HUES48 (cell line): ENCODE measurements around the gene CPE.

Experiments used
- H3K27ac ChIP-seq: one replicate; pipeline ENCODE4 v1.7.0; 2013; ENCODE audit warnings: low read depth, low read length, inconsistent platforms
- H3K27me3 ChIP-seq: 2 replicates; pipeline ENCODE4 v1.6.1; 2013; ENCODE audit warnings: mild to moderate bottlenecking, low read length; ENCODE audit not compliant: control insufficient read depth, insufficient read depth
- H3K36me3 ChIP-seq: 2 replicates; pipeline ENCODE4 v1.6.1; 2013; ENCODE audit warnings: low read length; ENCODE audit not compliant: control insufficient read depth, insufficient read depth
- H3K4me1 ChIP-seq: 2 replicates; pipeline ENCODE4 v1.6.1; 2013; ENCODE audit warnings: mild to moderate bottlenecking, low read length; ENCODE audit not compliant: control insufficient read depth, insufficient read depth
- H3K4me3 ChIP-seq: 2 replicates; pipeline ENCODE4 v1.5.1; 2013; ENCODE audit warnings: mild to moderate bottlenecking, low read depth, low read length
- H3K9ac ChIP-seq: 2 replicates; pipeline ENCODE4 v1.6.1; 2013; ENCODE audit warnings: mild to moderate bottlenecking, low read depth, low read length, moderate library complexity
- H3K9me3 ChIP-seq: 2 replicates; pipeline ENCODE4 v1.6.1; 2013; ENCODE audit warnings: low read length; ENCODE audit not compliant: control insufficient read depth, insufficient read depth

CPE gene

DNA sequence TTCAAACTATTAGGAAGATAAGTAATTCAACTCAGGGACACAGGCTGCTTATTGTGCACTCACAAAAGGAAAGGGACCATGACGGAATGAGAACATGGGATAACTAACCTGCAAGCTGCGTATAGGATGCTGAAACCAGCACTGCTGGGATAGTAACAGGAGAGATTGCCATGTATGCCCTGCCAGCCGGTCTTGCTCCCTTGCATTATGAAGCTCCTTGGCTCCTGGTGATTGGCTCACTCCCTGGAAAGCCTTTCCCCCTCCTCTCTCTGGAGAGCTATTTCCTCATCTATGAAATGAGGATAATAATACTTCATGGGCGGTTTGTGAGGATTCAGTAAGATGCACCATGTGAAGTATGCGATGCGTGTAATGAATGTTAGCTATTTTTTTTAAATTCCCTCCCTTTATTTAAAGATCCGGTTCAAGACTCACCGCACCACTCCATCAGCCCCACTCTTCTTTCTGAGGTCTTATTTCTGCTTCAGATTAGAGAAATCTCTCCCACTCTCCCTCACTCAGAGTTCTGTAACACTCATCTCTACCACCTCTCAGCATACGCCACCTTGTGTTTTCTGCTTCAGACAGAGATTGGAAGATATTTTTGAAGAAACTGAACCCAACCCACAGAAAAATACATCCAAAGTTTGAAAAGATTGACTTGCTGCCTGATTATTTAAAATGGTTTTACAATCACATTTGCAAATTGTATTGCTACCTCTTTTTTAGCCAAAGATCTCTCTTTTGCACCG is 33.0 kb upstream of the CPE start:
- H3K9me3 ChIP-seq = no peaks in the 10 kb centered on the region; the same call in 1 of the 2 replicates

GRCh38 chr4:165347647-165348569 is 30.9 kb upstream of the CPE start:
- H3K36me3 ChIP-seq = peaks cover 7% of the 10 kb centered on the region
- H3K4me3 ChIP-seq = no peak overlapping the region
- H3K27ac ChIP-seq = no peak overlapping the region
- H3K4me1 ChIP-seq = no peaks in the 10 kb centered on the region
- H3K9ac ChIP-seq = no peak overlapping the region
- no peaks in the 10 kb centered on the region for H3K27me3 ChIP-seq
- H3K9me3 ChIP-seq = no peaks in the 10 kb centered on the region; the same call in 1 of the 2 replicates

More for the DNA sequence above, 33.0 kb upstream of the CPE start:
- no peaks in the 10 kb centered on the region for H3K27me3 ChIP-seq
- peaks cover 26% of the 10 kb centered on the region for H3K36me3 ChIP-seq
- H3K4me3 ChIP-seq = no peak overlapping the region
- no peak overlapping the region for H3K27ac ChIP-seq
- no peak overlapping the region for H3K9ac ChIP-seq
- no peaks in the 10 kb centered on the region for H3K4me1 ChIP-seq

DNA sequence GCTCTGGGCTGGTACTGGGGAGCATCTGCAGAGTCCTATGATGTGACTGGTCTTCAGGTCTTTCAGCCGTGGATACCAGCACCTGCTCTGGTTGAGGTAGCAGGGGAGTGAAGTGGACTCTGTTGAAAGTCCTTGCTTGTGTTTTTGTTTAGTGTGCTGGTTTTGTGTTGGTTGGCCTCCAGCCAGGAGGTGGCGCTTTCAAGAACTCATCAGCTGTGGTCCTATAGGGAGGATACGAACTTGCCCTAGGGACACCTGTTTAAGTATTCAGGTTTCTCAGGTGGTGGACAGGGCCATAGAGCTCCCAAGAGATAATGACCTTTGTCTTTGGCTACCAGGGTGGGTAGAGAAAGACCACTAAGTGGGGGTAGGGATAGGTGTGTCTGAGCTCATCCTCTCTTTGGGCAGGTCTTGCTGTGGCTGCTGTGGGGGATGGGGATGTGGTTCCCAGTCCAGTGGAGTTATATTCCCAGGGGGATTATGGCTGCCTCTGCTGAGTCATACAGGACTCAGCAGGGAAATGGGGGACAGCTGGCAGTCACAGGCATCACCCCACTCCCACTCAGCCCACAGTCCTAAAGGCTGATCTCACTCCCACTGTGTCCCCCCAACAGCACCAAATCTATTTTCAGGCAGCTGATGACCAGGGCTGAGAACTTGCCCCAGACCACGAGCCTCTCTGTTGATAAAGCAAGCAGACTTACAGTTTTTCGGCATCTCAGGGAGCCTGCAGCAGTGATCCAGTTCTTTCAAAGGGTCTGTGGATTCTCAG is 27.3 kb upstream of the CPE start:
- H3K4me3 ChIP-seq = no peak overlapping the region
- no peak overlapping the region for H3K9ac ChIP-seq
- no peak overlapping the region for H3K27ac ChIP-seq
- no peaks in the 10 kb centered on the region; the same call in none of the 2 replicates for H3K9me3 ChIP-seq
- H3K4me1 ChIP-seq = no peaks in the 10 kb centered on the region
- no peaks in the 10 kb centered on the region for H3K27me3 ChIP-seq
- no peaks in the 10 kb centered on the region for H3K36me3 ChIP-seq

DNA sequence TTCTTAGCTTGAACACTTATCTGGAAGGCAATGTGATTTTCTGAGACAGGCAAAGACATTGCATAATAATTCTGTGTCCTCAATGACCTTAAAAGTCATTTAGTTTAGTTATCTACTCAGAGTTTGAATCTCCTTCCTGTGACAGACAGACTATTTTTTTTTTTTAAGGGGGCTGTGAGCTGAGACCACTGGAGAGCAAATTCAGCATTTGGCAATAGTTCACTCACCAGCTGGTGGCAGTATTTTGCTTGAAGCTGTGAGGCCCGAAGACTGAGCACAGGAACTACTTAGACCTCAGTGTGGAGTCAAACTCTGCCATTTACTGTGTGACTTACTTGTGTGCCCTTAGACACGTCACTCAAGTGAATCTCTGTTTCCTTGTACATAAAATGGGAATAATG is 22.9 kb upstream of the CPE start:
- no peaks in the 10 kb centered on the region for H3K27me3 ChIP-seq
- H3K9ac ChIP-seq = no peak overlapping the region
- no peaks in the 10 kb centered on the region; the same call in none of the 2 replicates for H3K9me3 ChIP-seq
- H3K27ac ChIP-seq = no peak overlapping the region
- no peaks in the 10 kb centered on the region for H3K4me1 ChIP-seq
- H3K36me3 ChIP-seq = no peaks in the 10 kb centered on the region
- no peak overlapping the region for H3K4me3 ChIP-seq

DNA sequence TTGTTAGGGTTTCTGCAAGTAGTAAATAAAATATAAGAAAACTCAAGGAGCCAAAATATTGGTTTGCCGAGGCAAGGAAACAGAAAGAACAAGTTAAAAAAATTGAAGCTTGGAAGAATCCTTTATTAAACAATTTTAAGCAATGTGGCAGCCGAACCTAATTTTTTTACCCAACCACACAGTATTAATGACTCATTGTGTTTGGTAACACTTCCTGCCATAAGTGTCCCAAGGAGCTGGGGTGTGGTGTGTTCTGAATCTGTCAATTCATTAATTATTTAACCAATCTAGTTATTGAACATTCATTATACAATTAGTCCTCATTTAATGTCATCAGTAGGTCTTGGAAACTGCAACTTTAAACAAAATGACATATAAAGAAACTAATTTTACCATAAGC is 19.3 kb upstream of the CPE start:
- Histone ChIP-seq H3K27ac (no peak overlapping the region), H3K9ac (no peak overlapping the region), H3K4me3 (no peak overlapping the region), H3K27me3 (no peaks in the 10 kb centered on the region), H3K9me3 (no peaks in the 10 kb centered on the region), H3K36me3 (no peaks in the 10 kb centered on the region), H3K4me1 (peaks cover 2% of the 10 kb centered on the region)

- Histone ChIP-seq H3K4me1 (peaks cover 9% of the 10 kb centered on the region), H3K36me3 (no peaks in the 10 kb centered on the region), H3K9me3 (no peaks in the 10 kb centered on the region), H3K9ac (no peak overlapping the region), H3K27me3 (no peaks in the 10 kb centered on the region), H3K4me3 (no peak overlapping the region), H3K27ac (no peak overlapping the region)
Observed at GRCh38 chr4:165360041-165360695, 18.6 kb upstream of the CPE start.

GRCh38 chr4:165360985-165361670 is 17.7 kb upstream of the CPE start:
- no peak overlapping the region for H3K4me3 ChIP-seq

DNA sequence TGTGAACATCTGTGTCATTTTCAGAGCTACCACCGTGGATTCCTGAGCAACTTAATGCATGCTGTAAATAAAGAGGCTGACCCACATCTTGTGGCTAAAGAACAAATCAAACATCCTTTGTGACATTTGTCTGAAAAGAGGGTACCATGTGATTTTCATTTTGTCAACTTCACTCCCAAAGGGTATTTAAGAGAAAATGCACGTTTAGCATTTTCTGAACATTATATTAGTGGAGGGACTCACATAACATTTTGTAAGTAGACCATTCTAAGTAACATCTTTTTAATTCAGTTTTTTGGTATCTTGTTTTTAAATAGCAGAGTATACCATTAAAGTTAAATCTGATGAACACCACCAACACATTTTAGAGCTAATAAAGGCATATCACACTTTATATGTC is 17.0 kb upstream of the CPE start:
- H3K9me3 ChIP-seq = no peaks in the 10 kb centered on the region
- H3K27me3 ChIP-seq = no peaks in the 10 kb centered on the region
- no peak overlapping the region for H3K9ac ChIP-seq
- H3K4me1 ChIP-seq = peaks cover 9% of the 10 kb centered on the region
- no peaks in the 10 kb centered on the region for H3K36me3 ChIP-seq
- H3K4me3 ChIP-seq = no peak overlapping the region
- no peak overlapping the region for H3K27ac ChIP-seq

More at GRCh38 chr4:165360985-165361670, 17.7 kb upstream of the CPE start:
- Histone ChIP-seq H3K9me3 (no peaks in the 10 kb centered on the region), H3K4me1 (peaks cover 9% of the 10 kb centered on the region), H3K36me3 (no peaks in the 10 kb centered on the region), H3K27ac (no peak overlapping the region), H3K9ac (no peak overlapping the region), H3K27me3 (no peaks in the 10 kb centered on the region)

- Histone ChIP-seq H3K27ac (no peak overlapping the region), H3K4me3 (no peak overlapping the region), H3K9ac (no peak overlapping the region), H3K27me3 (no peaks in the 10 kb centered on the region), H3K9me3 (no peaks in the 10 kb centered on the region), H3K36me3 (no peaks in the 10 kb centered on the region), H3K4me1 (peaks cover 21% of the 10 kb centered on the region)
Observed at GRCh38 chr4:165364452-165365080, 14.2 kb upstream of the CPE start.
